ENCODE results near the gene CENPP.
"Not testable (repeated sequence)": the region's sequence is repeated elsewhere in the genome, so short reads cannot be mapped to it uniquely, and the experiment has no call there.

CENPP gene

DNA sequence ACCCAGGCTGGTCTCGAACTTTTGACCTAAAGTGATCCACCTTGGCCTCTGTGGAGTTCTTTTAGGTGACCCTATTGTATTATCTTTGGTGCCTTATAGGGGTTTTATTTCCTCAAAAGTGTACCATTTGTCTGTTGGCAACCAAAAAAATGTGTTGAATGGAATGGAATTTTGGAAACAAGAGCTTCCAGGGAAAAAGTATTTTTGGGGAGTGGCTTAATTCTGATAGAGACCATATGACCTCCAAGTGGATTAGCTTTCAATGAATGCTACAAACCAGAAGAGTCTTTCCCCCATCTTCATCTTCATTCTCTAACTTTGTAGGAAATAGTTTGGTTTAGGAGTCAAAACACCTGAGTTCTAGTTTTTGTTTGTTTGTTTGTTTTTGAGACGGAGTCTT lies 82.1 kb downstream of the CENPP start:
- no peak for DNase-seq
- intact Hi-C loops (cut with DNase I), result no loop called here

DNA sequence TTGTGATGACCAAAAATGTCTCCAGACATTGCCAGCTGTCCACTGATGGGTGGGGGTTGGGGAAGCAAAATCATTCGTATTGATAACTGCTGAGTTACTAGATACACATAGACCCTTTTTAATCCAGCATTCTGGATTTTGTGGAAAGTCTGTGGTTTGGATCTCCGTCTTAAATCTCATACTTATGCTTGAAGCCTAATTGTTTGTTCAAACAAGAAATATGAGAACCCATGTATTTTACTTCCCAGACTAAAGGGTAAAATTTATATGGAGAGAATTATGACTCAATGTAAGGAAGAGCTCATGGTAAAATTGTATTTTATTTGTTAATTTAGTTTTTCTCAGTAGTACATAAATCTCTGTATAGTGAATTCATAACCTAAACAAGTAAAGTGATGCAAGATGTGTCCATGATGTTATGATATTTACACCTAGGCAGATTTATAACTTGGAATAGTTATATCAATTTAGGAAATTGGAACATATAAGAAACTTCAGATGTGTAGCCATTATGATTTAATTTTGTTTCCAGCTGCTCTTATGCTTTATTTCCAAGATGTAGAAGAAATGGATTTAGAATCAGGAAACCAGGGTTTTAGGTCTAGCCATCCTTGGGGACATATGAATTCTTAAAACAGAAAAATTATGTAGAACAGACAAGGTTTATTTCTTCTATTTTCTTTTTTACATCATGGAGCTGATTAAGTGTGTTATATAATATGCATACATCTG lies 83.2 kb downstream of the CENPP start:
- no peak for DNase-seq
- intact Hi-C loops (cut with DNase I), result no loop called here

DNA sequence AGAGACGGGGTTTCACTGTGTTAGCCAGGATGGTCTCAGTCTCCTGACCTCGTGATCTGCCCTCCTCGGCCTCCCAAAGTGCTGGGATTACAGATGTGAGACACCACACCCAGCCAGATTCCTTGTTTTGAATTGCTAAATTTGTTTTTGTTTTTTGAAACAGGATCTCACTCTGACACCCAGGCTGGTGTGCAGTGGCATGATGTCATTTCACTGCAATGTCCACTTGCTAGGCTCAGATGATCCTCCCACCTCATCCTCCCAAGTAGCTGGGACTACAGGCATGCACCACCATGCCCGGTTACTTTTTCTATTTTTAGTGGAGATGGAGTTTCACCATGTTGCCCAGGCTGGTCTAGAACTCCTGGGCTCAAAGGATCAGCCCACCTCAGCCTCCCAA lies 85.4 kb downstream of the CENPP start:
- DNase-seq; intact Hi-C loops (cut with DNase I): not testable (repeated sequence)

DNA sequence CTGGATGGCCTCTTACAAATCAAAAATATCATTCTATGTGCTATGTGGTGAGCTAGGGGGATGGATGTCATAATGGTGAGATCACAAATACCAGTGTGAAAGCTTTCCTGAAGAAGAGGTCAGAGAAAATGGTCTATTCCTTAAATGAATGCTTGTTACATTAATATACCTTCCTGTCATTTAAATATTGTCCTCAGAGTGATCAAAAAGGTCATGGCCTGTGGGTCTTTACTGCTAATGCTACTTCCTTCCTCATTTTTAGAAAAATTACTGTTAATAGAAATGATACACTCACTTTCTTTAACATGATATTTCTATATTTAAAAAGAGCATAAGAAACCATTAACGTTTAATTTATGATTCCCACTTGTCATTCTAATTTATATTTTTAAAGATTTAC lies 88.8 kb downstream of the CENPP start:
- no peak for DNase-seq
- intact Hi-C loops (cut with DNase I), result no loop called here

- intact Hi-C loops (cut with DNase I), result no loop called here
- no peak for DNase-seq
Observed at GRCh38 chr9:92422611-92423338, 97.0 kb downstream of the CENPP start.

GRCh38 chr9:92423612-92424011 lies 97.9 kb downstream of the CENPP start:
- intact Hi-C loops (cut with DNase I), result no loop called here

DNA sequence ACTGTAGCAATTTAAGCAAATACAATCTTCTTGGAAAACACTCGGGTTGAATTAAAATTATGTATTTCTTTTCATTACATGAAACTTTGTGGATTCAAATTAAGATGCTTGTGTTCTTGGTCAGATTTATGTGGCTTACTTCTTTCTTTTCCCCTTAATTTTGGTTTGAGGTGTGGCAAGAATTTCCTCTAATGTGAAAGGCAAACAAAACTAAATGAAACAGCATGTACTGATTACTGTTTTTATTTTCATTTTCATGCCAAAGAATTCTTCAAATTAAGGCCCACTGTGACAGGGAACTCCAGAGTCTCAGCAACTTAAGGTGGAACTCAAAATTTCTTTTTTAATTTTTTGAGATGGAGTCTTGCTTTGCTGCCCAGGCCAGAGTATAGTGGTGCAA lies 98.6 kb downstream of the CENPP start, which contains the start of gene OMD:
OMD (minus strand) TSS at position 132 of the 400 bp plus-strand sequence. CDS start 6,913 bp downstream, outside the sequence.
- no peak for DNase-seq
- intact Hi-C loops (cut with DNase I), result no loop called here

More at GRCh38 chr9:92423612-92424011, 97.9 kb downstream of the CENPP start:
- no peak for DNase-seq

GRCh38 chr9:92425474-92425873 lies 99.7 kb downstream of the CENPP start:
- intact Hi-C loops (cut with DNase I), result no loop called here
- no peak for DNase-seq

GRCh38 chr9:92426501-92427145 lies 100.9 kb downstream of the CENPP start:
- intact Hi-C loops (cut with DNase I), result no loop called here
- DNase-seq, result no peak

DNA sequence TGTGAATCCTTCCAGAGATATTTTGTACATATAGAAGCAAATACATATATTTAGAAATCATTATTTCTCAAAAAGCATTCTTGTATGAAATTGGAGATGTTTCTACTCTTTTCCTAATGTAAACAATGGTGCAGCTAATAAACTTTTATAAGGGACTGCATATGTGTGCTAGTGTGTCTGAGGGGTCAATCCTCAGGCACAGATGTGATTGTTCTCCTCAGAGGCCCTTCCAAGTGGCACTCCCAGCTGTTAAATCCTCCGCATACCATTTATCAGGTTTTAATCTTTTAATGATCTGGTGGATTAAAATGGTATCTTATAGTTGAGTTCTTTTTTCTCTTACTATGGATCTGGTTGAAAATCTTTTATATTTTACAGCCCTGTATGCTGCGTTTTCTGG lies 104.1 kb downstream of the CENPP start:
- no peak for DNase-seq
- intact Hi-C loops (cut with DNase I), result no loop called here

- intact Hi-C loops (cut with DNase I), result no loop called here
- peak in 3 of 42 donors; percentile 7 to 18 (median 8) for DNase-seq
Observed at GRCh38 chr9:92432350-92432749, 106.6 kb downstream of the CENPP start.

- DNase-seq, result no peak
- intact Hi-C loops (cut with DNase I), result no loop called here
Observed at GRCh38 chr9:92432972-92433548, 107.3 kb downstream of the CENPP start.

- no peak for DNase-seq
- intact Hi-C loops (cut with DNase I), result no loop called here
Observed at GRCh38 chr9:92435263-92435662, 109.5 kb downstream of the CENPP start.

GRCh38 chr9:92438900-92439526 lies 113.3 kb downstream of the CENPP start:
- DNase-seq, result no peak
- intact Hi-C loops (cut with DNase I), result no loop called here

DNA sequence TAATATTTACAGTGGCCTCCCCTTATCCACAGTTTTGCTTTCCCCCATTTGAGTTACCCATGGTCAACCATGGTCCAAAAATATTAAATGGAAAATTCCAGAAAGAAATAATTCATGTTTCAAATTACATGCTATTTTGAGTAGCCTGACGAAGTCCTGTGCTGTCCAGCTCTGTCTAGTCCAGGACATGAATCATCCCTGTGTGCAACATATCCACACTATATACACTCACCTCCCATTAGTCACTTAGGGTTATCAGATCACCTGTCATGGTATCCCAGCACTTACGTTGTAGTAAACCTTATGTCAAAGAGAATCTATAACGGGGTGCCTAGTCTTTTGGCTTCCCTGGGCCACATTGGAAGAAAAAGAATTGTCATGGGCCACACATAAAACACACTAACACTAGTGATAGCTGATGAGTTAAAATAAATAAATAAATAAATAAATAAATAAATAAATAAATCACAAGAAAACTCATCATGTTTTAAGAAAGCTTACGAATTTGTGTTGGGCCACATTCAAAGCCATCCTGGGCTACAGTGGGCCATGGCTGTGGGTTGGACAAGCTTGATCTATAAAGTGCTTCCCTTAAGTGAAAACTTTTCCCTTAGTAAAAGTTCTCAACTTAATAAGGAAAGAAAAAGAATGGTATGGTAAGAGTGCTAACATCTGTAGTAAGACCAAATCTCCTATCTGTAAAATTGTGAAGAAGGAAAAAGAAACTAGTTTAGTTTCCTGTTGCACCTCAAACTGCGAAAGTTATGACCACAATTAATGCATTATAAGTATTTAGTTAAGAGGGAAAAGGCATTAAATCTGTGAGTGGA lies 114.4 kb downstream of the CENPP start:
- intact Hi-C loops (cut with DNase I), result no loop called here
- no peak for DNase-seq

DNA sequence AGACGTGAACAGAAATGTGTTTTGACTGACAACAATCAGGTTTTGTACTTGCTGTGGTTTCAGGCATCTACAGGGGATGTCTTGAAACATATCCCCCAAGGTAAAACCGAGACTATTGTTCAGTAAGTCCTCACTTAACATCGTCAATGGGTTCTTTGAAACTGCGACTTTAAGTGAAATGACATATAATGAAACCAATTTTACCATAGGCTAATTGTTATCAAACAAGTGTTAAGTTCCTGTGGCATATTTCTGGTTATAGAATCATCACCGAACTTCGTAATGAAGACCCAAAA lies 114.9 kb downstream of the CENPP start:
- no peak for DNase-seq
- intact Hi-C loops (cut with DNase I), result no loop called here

GRCh38 chr9:92444841-92445240 lies 119.1 kb downstream of the CENPP start:
- intact Hi-C loops (cut with DNase I), result no loop called here

DNA sequence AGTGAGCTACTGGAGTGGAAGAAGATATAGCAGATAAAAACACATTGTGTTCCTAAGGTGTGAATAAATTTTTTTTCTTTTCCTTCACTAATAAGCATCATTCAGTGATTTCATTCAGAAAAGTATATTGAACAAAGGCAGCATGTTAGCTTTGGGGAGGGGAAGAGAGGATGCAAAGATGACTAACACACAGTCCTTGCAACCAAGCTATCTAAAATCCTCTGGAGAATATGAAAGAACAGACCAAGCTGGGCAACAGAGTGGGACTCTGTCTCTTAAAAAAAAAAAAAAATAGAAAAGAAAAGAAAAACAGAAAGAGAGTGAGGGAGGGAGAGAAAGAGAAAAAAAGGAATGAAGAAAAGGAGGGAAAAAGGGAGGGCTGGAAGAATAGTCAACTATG lies 120.8 kb downstream of the CENPP start:
- no peak for DNase-seq
- intact Hi-C loops (cut with DNase I), result no loop called here

More at GRCh38 chr9:92444841-92445240, 119.1 kb downstream of the CENPP start:
- no peak for DNase-seq

- DNase-seq, result no peak
- intact Hi-C loops (cut with DNase I), result no loop called here
Observed at GRCh38 chr9:92455217-92455616, 129.5 kb downstream of the CENPP start.
